Epithelial cell of proximal tubule (primary cell): Measurements from ENCODE around the gene HLA-DPA1. TPM values are rescaled to one million over a fixed set of nuclear protein-coding genes. Genes with fewer than 3 reads are reported as not detected.

ENCODE experiments used
- DNase-seq: peaks from one replicate; pipeline ENCODE4 v3.0.0-alpha.2; 2011; ENCODE audit warnings: low read depth
- H3K4me3 ChIP-seq: 2 replicates; pipeline ENCODE4 v1.5.1; 2011; ENCODE audit warnings: low read depth, mild to moderate bottlenecking, low read length
- CTCF ChIP-seq: conservative IDR thresholded peaks from 2 replicates; pipeline ENCODE4 v1.5.1; 2012; ENCODE audit warnings: low read depth, mild to moderate bottlenecking, low read length
- total RNA-seq: library from RNA; depleted of rRNA; stranded (reverse); fragments of >200 nt; gene quantifications from 2 replicates; pipeline ENCODE4 v1.2.3, GENCODE V29; 2015

Gene HLA-DPA1
- total RNA-seq, 1 donor from 2014 or later: 6.8 TPM

- TF ChIP-seq CTCF: no peak
- no peak overlapping the region for H3K4me3 ChIP-seq
- no peak for DNase-seq
These were observed 43.0 kb upstream of the HLA-DPA1 start for GRCh38 chr6:33116417-33116816.

GRCh38 chr6:33114406-33114805, 41.0 kb upstream of the HLA-DPA1 start:
- no peak for TF ChIP-seq CTCF
- H3K4me3 ChIP-seq: no peak overlapping the region
- DNase-seq: no peak

GRCh38 chr6:33113755-33114154, 40.3 kb upstream of the HLA-DPA1 start:
- TF ChIP-seq CTCF: no peak
- H3K4me3 ChIP-seq: no peak overlapping the region
- DNase-seq: no peak

GRCh38 chr6:33112148-33112547, 38.7 kb upstream of the HLA-DPA1 start:
- DNase-seq: no peak
- no peak for TF ChIP-seq CTCF

GRCh38 chr6:33108307-33108706, 34.9 kb upstream of the HLA-DPA1 start:
- no peak overlapping the region for H3K4me3 ChIP-seq
- no peak for TF ChIP-seq CTCF
- no peak for DNase-seq

More at GRCh38 chr6:33112148-33112547, 38.7 kb upstream of the HLA-DPA1 start:
- no peak overlapping the region for H3K4me3 ChIP-seq

GRCh38 chr6:33107641-33108040, 34.2 kb upstream of the HLA-DPA1 start:
- no peak for DNase-seq
- no peak for TF ChIP-seq CTCF
- no peak overlapping the region for H3K4me3 ChIP-seq
